Right renal pelvis (tissue), 4 donors: ENCODE data around the gene EHD1. TPM values are rescaled to one million over a fixed set of nuclear protein-coding genes. Genes with fewer than 3 reads are reported as not detected.

Source experiments
- DNase-seq, 4 donors: peaks; one replicate each; pipeline ENCODE4 v3.0.0-alpha.2; 2013; ENCODE audit warnings: low read depth in 4 of 4, low spot score in 3 of 4, missing footprints in 1 of 4
- polyA plus RNA-seq, 4 donors: library from polyadenylated mRNA; unstranded; fragments of 120-200 nt; gene quantifications; one replicate each; pipeline ENCODE4 v1.2.1, GENCODE V29; 2013; ENCODE audit not compliant: insufficient read length in 4 of 4

EHD1 gene
- polyA plus RNA-seq, 4 donors = 54.1 to 69.5 (median 60.5) TPM

GRCh38 chr11:64861227-64861975 is 17.0 kb downstream of the EHD1 start:
- no peak for DNase-seq

GRCh38 chr11:64859542-64860414 is 18.6 kb downstream of the EHD1 start:
- no peak for DNase-seq

GRCh38 chr11:64858467-64859263 is 19.8 kb downstream of the EHD1 start:
- DNase-seq = no peak

- no peak for DNase-seq
Measured at GRCh38 chr11:64857485-64857884, 20.9 kb downstream of the EHD1 start.

- DNase-seq = no peak
Measured at GRCh38 chr11:64856382-64857227, 21.8 kb downstream of the EHD1 start.

GRCh38 chr11:64855596-64856304 is 22.7 kb downstream of the EHD1 start:
- no peak for DNase-seq

GRCh38 chr11:64854534-64855502 is 23.6 kb downstream of the EHD1 start:
- DNase-seq = no peak

GRCh38 chr11:64854157-64854533 is 24.3 kb downstream of the EHD1 start:
- no peak for DNase-seq

GRCh38 chr11:64853709-64854108 is 24.7 kb downstream of the EHD1 start:
- DNase-seq = no peak

- DNase-seq = no peak
Measured at GRCh38 chr11:64852804-64853509, 25.5 kb downstream of the EHD1 start.

GRCh38 chr11:64851831-64852351 is 26.5 kb downstream of the EHD1 start:
- no peak for DNase-seq

GRCh38 chr11:64850979-64851567 is 27.3 kb downstream of the EHD1 start:
- no peak for DNase-seq

GRCh38 chr11:64849598-64850356 is 28.6 kb downstream of the EHD1 start:
- no peak for DNase-seq

GRCh38 chr11:64848826-64849597 is 29.4 kb downstream of the EHD1 start:
- no peak for DNase-seq

GRCh38 chr11:64848214-64848825 is 30.1 kb downstream of the EHD1 start:
- no peak for DNase-seq
